Ishikawa (cell line): ENCODE results near the gene STX1A.

Experiments
- CEBPB ChIP-seq: IDR thresholded peaks from 2 replicates; pipeline ENCODE4 v1.6.1; 2012
- CREB1 ChIP-seq: IDR thresholded peaks from 2 replicates; pipeline ENCODE4 v1.6.1; 2012; ENCODE audit warnings: low read depth
- EGR1 ChIP-seq: IDR thresholded peaks from 2 replicates; pipeline ENCODE4 v1.6.1; 2012
- EP300 ChIP-seq: IDR thresholded peaks from 2 replicates; pipeline ENCODE4 v1.6.1; 2012; ENCODE audit warnings: borderline replicate concordance
- FOXM1 ChIP-seq: IDR thresholded peaks from 2 replicates; pipeline ENCODE4 v1.6.1; 2012; ENCODE audit warnings: low read depth, borderline replicate concordance
- MAX ChIP-seq: IDR thresholded peaks from 2 replicates; pipeline ENCODE4 v1.6.1; 2012
- NFIC ChIP-seq: IDR thresholded peaks from 2 replicates; pipeline ENCODE4 v1.6.1; 2012
- RAD21 ChIP-seq: IDR thresholded peaks from 2 replicates; pipeline ENCODE4 v1.6.1; 2012; ENCODE audit warnings: low read depth
- REST ChIP-seq: IDR thresholded peaks from 2 replicates; pipeline ENCODE4 v1.6.1; 2012; ENCODE audit warnings: low read depth, mild to moderate bottlenecking
- TAF1 ChIP-seq: IDR thresholded peaks from 2 replicates; pipeline ENCODE4 v1.6.1; 2012; ENCODE audit warnings: low read depth, mild to moderate bottlenecking
- TCF12 ChIP-seq: IDR thresholded peaks from 2 replicates; pipeline ENCODE4 v1.6.1; 2012; ENCODE audit warnings: low read depth
- TEAD4 ChIP-seq: IDR thresholded peaks from 2 replicates; pipeline ENCODE4 v1.6.1; 2012
- USF1 ChIP-seq: IDR thresholded peaks from 2 replicates; pipeline ENCODE4 v1.6.1; 2012
- YY1 ChIP-seq: IDR thresholded peaks from 2 replicates; pipeline ENCODE4 v1.6.1; 2012; ENCODE audit warnings: low read depth
- ZBTB7A ChIP-seq: IDR thresholded peaks from 2 replicates; pipeline ENCODE4 v1.6.1; 2012; ENCODE audit warnings: low read depth

STX1A gene

GRCh38 chr7:73718905-73719805 lies at the start of gene STX1A:
STX1A (minus strand) TSS chr7:73719669; CDS start chr7:73719631, 38 bp downstream.
- peak; percentile 66 for TF ChIP-seq ZBTB7A
- no peak for TF ChIP-seq FOXM1
- no peak for TF ChIP-seq TEAD4
- TF ChIP-seq MAX: peak; percentile 20; the same call in 1 of the 2 replicates
- TF ChIP-seq TAF1: peak; percentile 67; the same call in 1 of the 2 replicates

- no peak for TF ChIP-seq EGR1
- no peak for TF ChIP-seq CREB1
- no peak for TF ChIP-seq EP300
- TF ChIP-seq REST: no peak
- no peak for TF ChIP-seq TEAD4
- no peak for TF ChIP-seq RAD21
- TF ChIP-seq NFIC: no peak
- TF ChIP-seq ZBTB7A: no peak
- TF ChIP-seq USF1: no peak
- TF ChIP-seq YY1: no peak
- no peak for TF ChIP-seq TAF1
- no peak for TF ChIP-seq TCF12
- no peak for TF ChIP-seq MAX
- no peak for TF ChIP-seq FOXM1
- TF ChIP-seq CEBPB: no peak
These were observed 49.4 kb upstream of the STX1A start for GRCh38 chr7:73768641-73769480.

GRCh38 chr7:73766556-73767229 lies 47.2 kb upstream of the STX1A start:
- no peak for TF ChIP-seq CREB1
- no peak for TF ChIP-seq EP300
- TF ChIP-seq CEBPB: no peak
- TF ChIP-seq YY1: no peak
- TF ChIP-seq FOXM1: no peak
- no peak for TF ChIP-seq REST
- no peak for TF ChIP-seq TEAD4
- no peak for TF ChIP-seq EGR1
- TF ChIP-seq NFIC: no peak
- no peak for TF ChIP-seq TCF12
- TF ChIP-seq TAF1: no peak
- TF ChIP-seq USF1: no peak
- no peak for TF ChIP-seq ZBTB7A
- no peak for TF ChIP-seq MAX
- TF ChIP-seq RAD21: no peak

- TF ChIP-seq TEAD4 (no peak), RAD21 (no peak), USF1 (no peak)
These were observed 43.2 kb upstream of the STX1A start for GRCh38 chr7:73762659-73762999.
